OCI-M2 (cell line): Measurements from ENCODE around the gene C4orf33.
"Not testable (repeated sequence)": the region's sequence is repeated elsewhere in the genome, so short reads cannot be mapped to it uniquely, and the experiment has no call there.

ENCODE experiments used
- DNase-seq: peaks from one replicate; lab custom pipeline; 2025; ENCODE audit not compliant: unreplicated experiment; lab: John Stamatoyannopoulos, UW

Gene C4orf33

DNA sequence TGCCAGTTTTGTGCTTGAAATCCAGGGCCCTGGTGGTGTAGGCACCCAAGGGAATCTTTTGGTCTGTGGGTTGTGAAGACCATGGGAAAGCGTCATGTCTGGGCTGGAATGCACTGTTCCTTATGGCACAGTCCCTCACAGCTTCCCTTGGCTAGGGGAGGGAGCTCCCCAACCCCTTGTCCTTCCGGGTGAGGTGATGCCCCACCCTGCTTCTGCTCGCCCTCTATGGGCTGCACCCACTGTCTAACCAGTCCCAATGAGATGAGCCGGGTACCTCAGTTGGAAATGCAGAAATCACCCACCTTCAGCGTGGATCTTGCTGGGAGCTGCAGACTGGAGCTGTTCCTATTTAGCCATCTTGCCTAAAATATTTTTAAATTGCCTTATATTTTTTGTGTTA is 30.7 kb downstream of the C4orf33 start:
- not testable (repeated sequence) for DNase-seq

DNA sequence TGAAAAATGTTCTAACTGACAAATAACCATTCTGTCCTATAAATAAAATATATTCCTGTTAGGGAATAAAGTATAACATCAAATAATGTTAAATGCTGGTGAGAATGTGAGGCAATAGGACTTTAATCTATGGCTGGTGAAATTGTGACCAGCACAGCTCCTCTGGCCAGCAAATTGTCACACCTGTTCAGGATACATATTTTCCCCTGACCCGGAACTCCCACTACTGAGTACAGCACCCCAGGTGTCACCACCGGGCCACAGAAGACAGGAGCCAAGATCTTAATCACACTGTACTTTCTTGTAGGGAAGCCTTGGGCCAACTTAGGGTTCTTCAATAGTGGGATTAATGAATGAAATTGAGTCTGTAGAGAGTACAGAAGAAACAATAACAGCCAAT is 33.2 kb downstream of the C4orf33 start:
- no peak for DNase-seq

- no peak for DNase-seq
Observed at GRCh38 chr4:129131343-129131742, 35.4 kb downstream of the C4orf33 start.

DNA sequence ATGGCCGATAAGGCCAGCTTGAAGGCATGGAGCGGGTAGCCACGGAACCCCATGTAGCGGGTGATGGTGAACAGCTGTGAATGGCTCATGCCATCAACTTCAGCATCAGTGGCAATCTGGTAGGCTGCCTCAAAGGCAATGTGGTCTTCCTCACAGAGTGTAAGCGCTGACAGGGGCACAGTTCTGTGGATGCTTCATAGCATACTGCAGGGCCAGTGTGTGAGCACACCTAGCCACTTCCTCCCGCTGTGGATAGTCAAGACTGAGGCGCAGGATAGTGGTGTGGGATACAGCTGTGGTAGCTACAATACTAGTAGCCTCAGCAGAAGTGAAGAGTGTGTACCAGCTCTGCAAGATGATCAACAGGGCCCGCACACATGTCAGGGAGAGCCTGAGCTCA is 40.5 kb downstream of the C4orf33 start:
- no peak for DNase-seq

GRCh38 chr4:129138810-129139496 is 43.0 kb downstream of the C4orf33 start:
- DNase-seq, result no peak

DNA sequence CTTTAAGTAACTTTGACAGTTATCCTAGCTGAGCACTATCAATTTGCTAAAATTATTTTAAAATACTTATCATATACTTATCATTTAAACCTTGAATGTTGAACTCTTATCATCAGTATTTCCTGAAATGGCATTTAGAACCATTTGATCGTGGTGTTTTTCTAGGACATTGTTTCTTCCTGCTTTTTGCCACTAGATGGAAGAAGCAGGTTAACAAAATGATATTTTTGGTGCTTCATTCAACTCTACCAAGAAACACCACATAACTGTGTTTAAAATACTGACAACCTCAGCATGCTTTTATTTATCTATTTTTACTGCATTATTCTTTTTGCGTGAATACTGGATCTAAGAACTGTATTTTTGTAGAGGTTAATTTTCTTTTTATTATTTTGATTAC is 44.6 kb downstream of the C4orf33 start:
- DNase-seq, result no peak

DNA sequence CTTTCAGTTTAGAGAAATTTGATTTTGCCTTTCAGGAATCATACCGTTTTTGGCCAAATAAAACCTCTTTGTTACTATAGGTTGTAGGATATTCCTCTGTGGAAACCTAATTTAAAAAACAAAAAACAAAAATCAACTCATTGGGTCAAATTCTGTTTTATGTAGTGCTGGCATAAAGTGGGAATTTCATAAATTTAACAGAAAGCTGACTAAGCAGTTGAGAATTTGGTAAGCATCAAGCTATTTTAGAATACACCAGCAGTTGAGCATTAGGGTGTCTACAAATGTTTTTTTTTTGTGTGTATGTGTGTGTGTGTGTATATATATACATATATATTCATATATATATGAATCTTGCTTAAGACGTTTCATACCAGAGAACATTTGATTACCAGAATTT is 47.4 kb downstream of the C4orf33 start:
- DNase-seq, result no peak

- DNase-seq, result no peak
Observed at GRCh38 chr4:129144755-129145206, 48.8 kb downstream of the C4orf33 start.

DNA sequence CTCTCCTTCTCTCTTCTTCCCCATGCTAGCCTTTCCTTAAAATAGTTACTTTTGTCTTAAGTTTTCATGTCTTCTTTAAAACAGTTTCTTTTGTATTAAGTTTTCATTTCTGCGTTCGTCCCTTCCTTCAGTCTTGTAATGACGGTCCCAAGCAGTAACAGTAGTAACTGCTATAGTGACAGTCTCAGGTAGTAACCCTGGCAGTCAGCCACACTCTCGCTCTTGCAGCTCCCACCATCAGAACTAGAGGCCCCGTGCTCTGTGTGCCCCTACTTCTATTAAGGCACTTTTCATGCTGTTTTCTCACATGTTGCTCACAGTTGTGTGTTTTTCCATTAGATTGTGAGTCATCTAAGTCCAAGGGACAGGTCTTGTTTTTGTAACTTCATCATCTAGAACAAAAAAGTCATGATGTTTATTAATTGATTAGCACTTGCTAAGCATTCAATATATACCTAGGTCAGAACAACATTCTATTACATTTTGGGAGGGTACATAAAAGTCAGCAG is 49.3 kb downstream of the C4orf33 start:
- DNase-seq, result no peak

GRCh38 chr4:129146639-129147038 is 50.7 kb downstream of the C4orf33 start:
- no peak for DNase-seq

- no peak for DNase-seq
Observed at GRCh38 chr4:129148892-129149291, 52.9 kb downstream of the C4orf33 start.

DNA sequence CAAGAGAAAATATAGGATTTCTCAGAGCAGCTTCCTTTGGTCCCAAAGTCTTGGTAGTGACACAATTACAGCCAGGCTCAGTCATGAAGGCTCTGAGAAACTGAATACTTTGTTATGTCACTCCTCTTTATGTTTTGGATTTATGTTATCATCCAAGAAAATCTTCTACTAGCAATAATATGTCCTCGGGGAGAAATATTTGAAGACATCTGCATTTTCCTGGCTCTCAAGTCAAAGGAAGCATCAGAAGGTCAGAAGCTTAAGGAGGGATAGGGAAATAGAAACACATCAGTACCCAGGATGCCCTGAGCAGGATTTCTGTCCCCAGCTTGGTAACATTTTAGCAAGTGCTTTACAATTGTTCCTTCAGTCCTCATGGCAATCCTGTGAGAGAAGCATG is 54.0 kb downstream of the C4orf33 start:
- DNase-seq, result no peak

DNA sequence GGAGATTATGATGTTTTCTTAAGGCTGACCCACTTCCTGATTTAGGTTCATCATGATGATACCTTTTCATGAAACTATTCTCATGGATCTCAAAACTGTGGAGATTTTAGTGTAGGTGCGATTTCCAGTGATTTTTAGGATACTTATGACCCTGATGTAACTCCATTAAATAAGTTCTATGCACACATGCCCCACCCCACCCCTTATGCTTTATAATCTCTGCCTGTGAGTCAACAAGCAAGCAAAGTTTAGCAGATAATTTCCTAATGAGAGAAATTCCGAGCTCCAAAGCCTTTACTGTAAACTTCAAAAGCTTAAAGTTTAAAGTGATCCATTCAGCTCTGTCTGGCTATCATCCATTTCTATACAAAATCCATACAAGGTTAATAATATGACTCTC is 56.4 kb downstream of the C4orf33 start:
- DNase-seq, result no peak

DNA sequence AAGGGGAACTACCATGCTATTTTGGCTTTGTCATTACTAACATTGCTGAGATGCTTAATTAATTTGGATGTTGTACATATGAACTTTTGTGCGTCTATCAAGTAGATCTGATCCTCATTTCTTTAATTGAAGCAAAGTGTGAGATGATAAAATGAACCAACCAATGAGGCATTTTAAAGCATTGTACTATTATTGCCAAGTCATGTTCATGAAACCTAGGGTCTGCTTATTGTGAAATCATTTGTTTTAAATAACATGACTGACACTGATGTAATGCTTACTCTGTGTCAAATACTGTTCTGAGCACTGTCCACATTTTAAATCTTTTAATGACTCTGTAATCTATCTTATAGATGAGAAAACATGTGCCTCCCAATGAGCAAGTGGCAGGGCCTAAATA is 57.7 kb downstream of the C4orf33 start:
- no peak for DNase-seq

DNA sequence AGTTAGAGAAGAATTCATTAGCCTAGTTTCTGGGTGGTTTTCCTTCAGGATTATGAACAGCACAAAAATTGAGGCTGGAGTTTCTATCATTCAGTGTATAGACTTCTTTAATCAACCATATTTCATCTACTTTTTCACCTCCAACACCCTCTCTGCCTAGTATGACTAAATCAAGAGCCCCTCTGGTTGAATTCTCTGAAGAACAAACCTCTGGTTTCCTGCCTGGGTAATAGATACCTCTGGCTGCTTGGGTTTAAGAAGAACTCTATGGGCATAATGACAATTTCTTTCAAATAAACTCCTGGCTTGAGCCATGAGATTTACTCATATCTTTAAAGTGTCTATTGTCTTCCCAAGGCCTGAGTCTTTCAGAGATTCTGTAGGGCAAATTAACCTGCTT is 66.5 kb downstream of the C4orf33 start:
- no peak for DNase-seq

DNA sequence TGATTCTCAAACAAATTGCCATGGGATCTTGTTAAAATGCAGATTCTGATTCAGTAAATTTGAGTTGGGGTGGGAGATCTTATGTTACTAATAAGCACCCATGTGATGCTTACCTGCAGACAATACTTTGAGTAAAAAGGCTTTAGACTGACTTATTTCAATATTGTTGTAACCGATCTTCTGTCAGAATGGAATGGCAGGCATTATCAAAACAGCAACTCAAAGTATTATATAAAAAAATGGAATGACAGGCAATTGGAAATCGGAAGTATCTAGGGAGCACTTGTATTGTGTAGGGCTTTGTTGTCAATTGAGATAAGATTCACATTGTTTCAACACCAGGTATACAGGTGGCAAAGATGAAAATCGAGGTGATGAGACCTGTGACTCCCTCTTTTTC is 67.5 kb downstream of the C4orf33 start:
- no peak for DNase-seq

GRCh38 chr4:129164243-129164642 is 68.3 kb downstream of the C4orf33 start:
- DNase-seq, result no peak
